ENCODE data around the gene ACADVL.

DNA sequence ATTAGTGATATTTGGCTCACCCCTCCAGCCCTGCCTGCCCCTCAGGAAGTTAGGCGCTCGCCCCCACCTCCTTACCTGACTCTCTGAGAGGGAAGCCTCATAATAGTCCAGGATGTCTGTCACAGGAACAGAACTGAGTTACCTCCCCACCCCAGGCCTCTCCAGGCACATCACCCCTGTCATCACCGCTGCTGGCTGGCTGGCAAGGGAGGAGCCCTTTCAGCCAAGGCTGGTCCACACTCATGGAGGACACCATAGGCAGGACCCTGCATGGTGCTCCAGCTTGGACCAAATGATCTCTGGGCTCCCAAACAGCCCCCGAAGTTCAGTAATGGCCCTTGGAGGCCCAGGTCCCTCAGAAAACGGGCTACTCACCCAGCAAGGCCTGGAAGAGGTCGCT, 1.6 kb upstream of the ACADVL start:
- TF ChIP-seq, protein P1, sequence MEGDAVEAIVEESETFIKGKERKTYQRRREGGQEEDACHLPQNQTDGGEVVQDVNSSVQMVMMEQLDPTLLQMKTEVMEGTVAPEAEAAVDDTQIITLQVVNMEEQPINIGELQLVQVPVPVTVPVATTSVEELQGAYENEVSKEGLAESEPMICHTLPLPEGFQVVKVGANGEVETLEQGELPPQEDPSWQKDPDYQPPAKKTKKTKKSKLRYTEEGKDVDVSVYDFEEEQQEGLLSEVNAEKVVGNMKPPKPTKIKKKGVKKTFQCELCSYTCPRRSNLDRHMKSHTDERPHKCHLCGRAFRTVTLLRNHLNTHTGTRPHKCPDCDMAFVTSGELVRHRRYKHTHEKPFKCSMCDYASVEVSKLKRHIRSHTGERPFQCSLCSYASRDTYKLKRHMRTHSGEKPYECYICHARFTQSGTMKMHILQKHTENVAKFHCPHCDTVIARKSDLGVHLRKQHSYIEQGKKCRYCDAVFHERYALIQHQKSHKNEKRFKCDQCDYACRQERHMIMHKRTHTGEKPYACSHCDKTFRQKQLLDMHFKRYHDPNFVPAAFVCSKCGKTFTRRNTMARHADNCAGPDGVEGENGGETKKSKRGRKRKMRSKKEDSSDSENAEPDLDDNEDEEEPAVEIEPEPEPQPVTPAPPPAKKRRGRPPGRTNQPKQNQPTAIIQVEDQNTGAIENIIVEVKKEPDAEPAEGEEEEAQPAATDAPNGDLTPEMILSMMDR (IDR thresholded peaks at IDR 0.05) = no peak
- TF ChIP-seq EP300 (IDR thresholded peaks at IDR 0.05) (no peak), POLR2A (IDR thresholded peaks at IDR 0.05) (no peak), POLR2AphosphoS5 (IDR thresholded peaks at IDR 0.05) (no peak)

Data from sigmoid colon (tissue), 4 donors.